Osteocyte (in vitro differentiated cells): ENCODE results near the gene PAPOLB. TPM values are rescaled to one million over a fixed set of nuclear protein-coding genes. Genes with fewer than 3 reads are reported as not detected.

ENCODE experiments used
- DNase-seq: peaks from one replicate; pipeline ENCODE4 v3.0.0; 2021; ENCODE audit warnings: mixed read lengths; ENCODE audit not compliant: unreplicated experiment; ENCODE audit errors: extremely low spot score
- H3K27ac Mint-ChIP-seq: one replicate; pipeline ENCODE4 v1.8.0; 2021; ENCODE audit warnings: mild to moderate bottlenecking, mixed read lengths; ENCODE audit not compliant: unreplicated experiment
- H3K27me3 Mint-ChIP-seq: one replicate; pipeline ENCODE4 v1.8.0; 2021; ENCODE audit warnings: mixed read lengths; ENCODE audit not compliant: unreplicated experiment
- H3K36me3 Mint-ChIP-seq: one replicate; pipeline ENCODE4 v1.8.0; 2021; ENCODE audit warnings: mixed read lengths; ENCODE audit not compliant: unreplicated experiment
- H3K4me1 Mint-ChIP-seq: one replicate; pipeline ENCODE4 v1.8.0; 2021; ENCODE audit warnings: mixed read lengths; ENCODE audit not compliant: unreplicated experiment
- H3K4me3 Mint-ChIP-seq: one replicate; pipeline ENCODE4 v1.8.0; 2021; ENCODE audit warnings: mild to moderate bottlenecking, moderate library complexity, mixed read lengths; ENCODE audit not compliant: unreplicated experiment
- H3K9me3 Mint-ChIP-seq: one replicate; pipeline ENCODE4 v1.8.0; 2021; ENCODE audit warnings: mixed read lengths; ENCODE audit not compliant: unreplicated experiment
- CTCF ChIP-seq: fragments of 200-600 bp; sonication (generic); IDR thresholded peaks from 2 replicates; pipeline ENCODE4 v1.5.0; 2021; ENCODE audit warnings: antibody characterized with exemption, mild to moderate bottlenecking, moderate library complexity
- total RNA-seq: library from RNA; stranded (reverse); gene quantifications from 2 replicates; pipeline ENCODE4 v1.2.1, GENCODE V29; 2021

PAPOLB gene
- total RNA-seq, 1 donor from 2014 or later: 0.13 TPM

GRCh38 chr7:4835398-4836205 is 26.2 kb downstream of the PAPOLB start:
- Mint-ChIP-seq H3K27me3 (no peaks in the 10 kb centered on the region), H3K9me3 (no peaks in the 10 kb centered on the region), H3K4me1 (peaks cover 13% of the 10 kb centered on the region), H3K36me3 (no peaks in the 10 kb centered on the region), H3K27ac (no peak overlapping the region), H3K4me3 (no peak overlapping the region)
- no peak for TF ChIP-seq CTCF
- DNase-seq: no peak

GRCh38 chr7:4834601-4835397 is 27.0 kb downstream of the PAPOLB start:
- H3K4me1 Mint-ChIP-seq: peaks cover 13% of the 10 kb centered on the region
- no peak for DNase-seq
- H3K27me3 Mint-ChIP-seq: no peaks in the 10 kb centered on the region
- H3K36me3 Mint-ChIP-seq: peaks cover 2% of the 10 kb centered on the region
- no peak overlapping the region for H3K27ac Mint-ChIP-seq
- no peak for TF ChIP-seq CTCF
- no peak overlapping the region for H3K4me3 Mint-ChIP-seq
- H3K9me3 Mint-ChIP-seq: no peaks in the 10 kb centered on the region

- DNase-seq: no peak
- Mint-ChIP-seq H3K4me3 (no peak overlapping the region), H3K36me3 (peaks cover 2% of the 10 kb centered on the region), H3K27ac (no peak overlapping the region), H3K4me1 (peaks cover 13% of the 10 kb centered on the region), H3K27me3 (no peaks in the 10 kb centered on the region), H3K9me3 (no peaks in the 10 kb centered on the region)
- no peak for TF ChIP-seq CTCF
These were observed 27.9 kb downstream of the PAPOLB start for GRCh38 chr7:4833691-4834600.

GRCh38 chr7:4833176-4833575 is 28.7 kb downstream of the PAPOLB start:
- no peak overlapping the region for H3K27ac Mint-ChIP-seq
- H3K4me3 Mint-ChIP-seq: no peak overlapping the region
- no peaks in the 10 kb centered on the region for H3K9me3 Mint-ChIP-seq
- H3K4me1 Mint-ChIP-seq: peaks cover 13% of the 10 kb centered on the region
- no peaks in the 10 kb centered on the region for H3K27me3 Mint-ChIP-seq
- TF ChIP-seq CTCF: no peak
- DNase-seq: no peak
- peaks cover 2% of the 10 kb centered on the region for H3K36me3 Mint-ChIP-seq
